ENCODE results near the gene SIRT5. TPM values are rescaled to one million over a fixed set of nuclear protein-coding genes. Genes with fewer than 3 reads are reported as not detected.

Gene SIRT5
- total RNA-seq, 2 donors from 2014 or later, result 10.2 to 11.2 TPM

GRCh38 chr6:13663986-13664385 lies 89.6 kb downstream of the SIRT5 start:
- Histone ChIP-seq H3K4me1 (peaks cover 62% of the 10 kb centered on the region), H3K27me3 (no peaks in the 10 kb centered on the region), H3K4me3 (no peak overlapping the region), H3K27ac (no peak overlapping the region), H3K36me3 (replicated peaks in 1 of 2; ENCODE audit: insufficient read depth in 1 of 2, low read depth in 2 of 2) (no peaks in the 10 kb centered on the region), H3K9me3 (no peaks in the 10 kb centered on the region)
- 85 to 88% methylated on average over 4 of the region's 4 CpGs for WGBS, 2 donors
- intact Hi-C loops (cut with DNase I), result no loop called here
- no peak for TF ChIP-seq CTCF (IDR thresholded peaks at IDR 0.05)
- no peak for TF ChIP-seq POLR2A (IDR thresholded peaks at IDR 0.05)
- DNase-seq (no peak), ATAC-seq (no peak)

Other genes with a start within 250 kb of the SIRT5 start
- 10 to 100 TPM; 12.5 to 15.2 TPM for gene TBC1D7, start 246.1 kb upstream of the SIRT5 start, total RNA-seq
- gene GFOD1, start 87.0 kb upstream of the SIRT5 start, total RNA-seq, result 1 to 10 TPM; 4.3 to 5.2 TPM
- 100 to 1,000 TPM in 1 of 2 donors, 10 to 100 TPM in 1; 52.1 to 164 TPM for gene NOL7, start 40.7 kb downstream of the SIRT5 start, total RNA-seq
- gene RANBP9, start 137.2 kb downstream of the SIRT5 start, total RNA-seq, result 10 to 100 TPM; 14.3 to 26.7 TPM
- gene MCUR1, start 240.0 kb downstream of the SIRT5 start, total RNA-seq, result 10 to 100 TPM; 10.4 to 20.8 TPM

Data from body of pancreas (tissue), 4 donors.